Common myeloid progenitor, CD34-positive (primary cell): ENCODE data around the gene TTC27.

ENCODE experiments used
- CTCF ChIA-PET: fragments of 350-600 bp; sonication (Branson Sonifier 250); formaldehyde crosslinking; loops from one replicate; lab custom pipeline; 2021; ENCODE audit warnings: antibody characterized with exemption; lab: Charles Lee
- POLR2A ChIA-PET: fragments of 350-600 bp; sonication (Branson Sonifier 250); formaldehyde crosslinking; loops from one replicate; lab custom pipeline; 2021; ENCODE audit warnings: antibody characterized with exemption; lab: Charles Lee
- DNase-seq, 3 donors: peaks; one replicate each; pipeline versions ENCODE4 v3.0.0 to v3.0.0-alpha.2; 2013
- H3K27ac ChIP-seq, 2 experiments: 1 replicate in 1 of 2; 2 replicates in 1 of 2; pipeline ENCODE4 v1.7.0; 2013; ENCODE audit warnings: inconsistent platforms in 2 of 2, low read length in 2 of 2, mild to moderate bottlenecking in 2 of 2, low read depth in 1 of 2, moderate library complexity in 1 of 2; ENCODE audit not compliant: severe bottlenecking in 2 of 2, insufficient read depth in 1 of 2, poor library complexity in 1 of 2
- H3K27me3 ChIP-seq, 5 experiments: replicated peaks in 2 of 5; 1 replicate in 3 of 5; 2 replicates in 2 of 5; pipeline versions ENCODE4 v1.6.1 to v1.7.0; 2013; ENCODE audit warnings: low read length in 4 of 5, mild to moderate bottlenecking in 2 of 5, moderate library complexity in 2 of 5, inconsistent platforms in 1 of 5; ENCODE audit not compliant: insufficient read depth in 5 of 5, control insufficient read depth in 4 of 5
- H3K36me3 ChIP-seq, 4 experiments: 1 replicate in 2 of 4; 2 replicates in 2 of 4; pipeline versions ENCODE4 v1.6.1 to v1.7.0; 2013; ENCODE audit warnings: low read length in 3 of 4, control low read depth in 1 of 4, mild to moderate bottlenecking in 1 of 4; ENCODE audit not compliant: control insufficient read depth in 4 of 4, insufficient read depth in 4 of 4
- H3K4me1 ChIP-seq, 4 experiments: 1 replicate in 3 of 4; 2 replicates in 1 of 4; pipeline versions ENCODE4 v1.6.1 to v1.7.1; 2013; ENCODE audit warnings: low read length in 3 of 4, mild to moderate bottlenecking in 3 of 4, control low read depth in 1 of 4, inconsistent platforms in 1 of 4, moderate library complexity in 1 of 4; ENCODE audit not compliant: control insufficient read depth in 4 of 4, insufficient read depth in 4 of 4; ENCODE audit errors: control extremely low read depth in 1 of 4
- H3K4me3 ChIP-seq, 7 experiments: 1 replicate in 4 of 7; 2 replicates in 3 of 7; pipeline versions ENCODE4 v1.5.1 to v1.7.0; 2013; ENCODE audit warnings: mild to moderate bottlenecking in 7 of 7, low read length in 6 of 7, moderate library complexity in 6 of 7, inconsistent platforms in 2 of 7, low read depth in 2 of 7, control low read depth in 1 of 7; ENCODE audit not compliant: insufficient read depth in 4 of 7, control insufficient read depth in 1 of 7; ENCODE audit errors: extremely low read depth in 1 of 7
- H3K9me3 ChIP-seq, 5 experiments: 1 replicate in 4 of 5; 2 replicates in 1 of 5; pipeline versions ENCODE4 v1.6.1 to v1.7.1; 2013; ENCODE audit warnings: low read length in 4 of 5, mild to moderate bottlenecking in 2 of 5, inconsistent platforms in 1 of 5, low read depth in 1 of 5, moderate library complexity in 1 of 5; ENCODE audit not compliant: control insufficient read depth in 4 of 5, insufficient read depth in 2 of 5; ENCODE audit errors: control extremely low read depth in 1 of 5
- WGBS: methylation state at CpG from one replicate; pipeline ENCODE4 v1.1.5; 2013; ENCODE audit not compliant: insufficient coverage; 5-methylcytosine and 5-hydroxymethylcytosine counted together

Gene TTC27

GRCh38 chr2:32663864-32664263 is 36.0 kb downstream of the TTC27 start:
- Histone ChIP-seq H3K27ac (no peak overlapping the region), H3K36me3 (peaks cover 3 to 17% (median 3%) of the 10 kb centered on the region in 4 experiments), H3K4me3 (no peak overlapping the region), H3K27me3 (no peaks in the 10 kb centered on the region), H3K9me3 (no peaks in the 10 kb centered on the region), H3K4me1 (no peaks in the 10 kb centered on the region)
- POLR2A ChIA-PET = no interaction called here
- DNase-seq = no peak
- CTCF ChIA-PET = no interaction called here
- WGBS = 100% methylated on average over 1 of the region's 8 CpGs

- Histone ChIP-seq H3K9me3 (no peaks in the 10 kb centered on the region), H3K27ac (no peak overlapping the region), H3K36me3 (peaks cover 5 to 14% (median 7%) of the 10 kb centered on the region in 4 experiments), H3K4me1 (no peaks in the 10 kb centered on the region), H3K27me3 (no peaks in the 10 kb centered on the region), H3K4me3 (no peak overlapping the region)
- no peak for DNase-seq
- POLR2A ChIA-PET = no interaction called here
- CTCF ChIA-PET = interaction anchor here (1.1 kb wide), 1 partner anchor 38 kb away, joined by 3 read pairs; no protein-coding TSS in a partner anchor
- no CpG with 5 or more reads among the region's 1 CpG for WGBS
Observed at GRCh38 chr2:32666704-32667103, 38.9 kb downstream of the TTC27 start.

GRCh38 chr2:32668254-32668653 is 40.4 kb downstream of the TTC27 start:
- Histone ChIP-seq H3K4me1 (no peaks in the 10 kb centered on the region), H3K4me3 (no peak overlapping the region), H3K27me3 (no peaks in the 10 kb centered on the region), H3K9me3 (no peaks in the 10 kb centered on the region), H3K36me3 (peaks cover 7 to 15% (median 10%) of the 10 kb centered on the region in 4 experiments), H3K27ac (no peak overlapping the region)
- CTCF ChIA-PET = no interaction called here
- POLR2A ChIA-PET = no interaction called here
- WGBS = no CpG with 5 or more reads among the region's 1 CpG
- DNase-seq = no peak

DNA sequence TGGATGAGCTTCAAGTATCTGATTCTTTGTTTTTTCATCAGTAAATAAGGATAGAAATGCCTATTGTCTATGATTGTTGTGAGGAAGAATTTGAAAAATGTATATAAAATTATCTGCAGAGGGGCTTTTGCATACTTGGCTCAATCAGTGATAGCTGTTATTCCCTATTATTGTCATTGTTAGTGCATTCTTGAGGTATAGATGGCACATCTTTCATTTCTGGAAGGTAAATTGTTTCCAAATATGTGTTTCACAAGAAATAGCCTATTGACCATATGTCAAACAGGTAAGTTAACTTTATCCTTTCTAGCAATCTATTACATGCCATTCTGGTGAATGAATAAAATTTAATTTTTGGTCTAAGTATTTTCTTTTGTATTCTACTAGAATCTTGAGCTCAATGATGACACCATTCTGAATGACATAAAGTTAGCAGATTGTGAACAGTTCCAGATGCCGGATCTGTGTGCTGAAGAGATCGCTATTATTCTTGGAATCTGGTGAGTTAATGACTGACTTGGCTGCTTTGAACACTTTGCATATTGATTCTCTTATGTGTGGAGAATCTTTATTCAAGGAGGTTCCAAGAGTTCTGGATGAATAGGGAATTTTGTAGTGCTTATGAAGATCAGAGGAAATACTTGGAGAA is 44.2 kb downstream of the TTC27 start:
- peaks cover 7 to 21% (median 12%) of the 10 kb centered on the region in 4 experiments for H3K36me3 ChIP-seq
- H3K4me3 ChIP-seq = no peak overlapping the region
- CTCF ChIA-PET = interaction anchor here (1.1 to 1.7 kb wide), 2 partner anchors 21 to 101 kb away, joined by 3 to 5 read pairs; no protein-coding TSS in a partner anchor
- POLR2A ChIA-PET = interaction anchor here (1.0 kb wide), 1 partner anchor 21 kb away, joined by 4 read pairs; no protein-coding TSS in a partner anchor
- 100% methylated on average over 2 of the region's 2 CpGs for WGBS
- no peaks in the 10 kb centered on the region for H3K27me3 ChIP-seq
- no peaks in the 10 kb centered on the region for H3K9me3 ChIP-seq
- H3K4me1 ChIP-seq = no peaks in the 10 kb centered on the region
- no peak for DNase-seq
- no peak overlapping the region for H3K27ac ChIP-seq

DNA sequence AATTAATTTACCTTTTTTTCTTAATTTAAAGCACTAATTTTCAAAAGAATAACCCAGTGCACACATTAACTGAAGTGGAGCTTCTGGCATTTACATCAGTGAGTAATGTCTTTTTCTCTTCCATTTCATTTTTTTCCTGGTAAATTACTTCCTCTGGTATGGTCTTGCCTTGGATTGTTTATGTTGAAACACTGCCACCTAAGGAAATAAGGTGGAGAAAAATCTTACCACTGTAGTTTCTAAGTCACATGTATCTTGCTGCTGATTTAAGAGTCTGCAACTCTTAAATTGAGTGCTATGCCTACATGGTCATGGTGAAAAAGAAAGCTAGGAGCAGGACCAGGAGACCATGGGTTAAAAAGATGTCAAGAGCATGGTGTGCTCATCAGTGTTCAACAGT is 51.0 kb downstream of the TTC27 start:
- peaks cover 6 to 27% (median 12%) of the 10 kb centered on the region in 4 experiments for H3K36me3 ChIP-seq
- ChIA-PET POLR2A (interaction anchor here (0.6 kb wide), 1 partner anchor 8 kb away, joined by 4 read pairs; no protein-coding TSS in a partner anchor), CTCF (interaction anchor here (0.6 to 0.9 kb wide), 2 partner anchors 13 to 798 kb away, joined by 3 to 4 read pairs; partner anchors contain the start of gene RASGRP3)
- no peak for DNase-seq
- H3K27me3 ChIP-seq = no peaks in the 10 kb centered on the region
- H3K4me1 ChIP-seq = no peaks in the 10 kb centered on the region
- no peaks in the 10 kb centered on the region for H3K9me3 ChIP-seq
- H3K4me3 ChIP-seq = no peak overlapping the region
- H3K27ac ChIP-seq = no peak overlapping the region

DNA sequence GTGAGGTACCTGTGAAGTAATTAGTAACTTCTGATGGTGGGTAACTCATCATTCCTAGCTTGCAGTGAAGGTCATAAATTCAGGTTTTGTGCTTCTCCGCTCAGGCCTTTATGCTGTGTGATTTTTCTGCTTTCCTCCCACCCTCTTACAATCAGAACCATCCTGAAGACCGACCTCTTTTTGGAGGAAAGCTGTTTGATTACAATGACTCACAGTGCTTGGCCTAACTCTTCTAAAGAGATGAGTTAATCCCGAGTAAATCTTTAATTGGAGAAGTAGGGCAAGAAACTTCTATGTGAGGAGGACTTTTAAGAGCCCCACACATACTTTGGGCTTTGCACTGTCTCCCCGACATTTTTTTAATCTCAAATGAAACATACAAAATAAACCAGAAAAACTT is 53.1 kb downstream of the TTC27 start:
- 80% methylated on average over 1 of the region's 4 CpGs for WGBS
- peaks cover 2 to 19% (median 11%) of the 10 kb centered on the region in 4 experiments for H3K36me3 ChIP-seq
- CTCF ChIA-PET = no interaction called here
- no peak for DNase-seq
- no peak overlapping the region for H3K4me3 ChIP-seq
- H3K27ac ChIP-seq = no peak overlapping the region
- POLR2A ChIA-PET = no interaction called here
- H3K4me1 ChIP-seq = no peaks in the 10 kb centered on the region
- H3K9me3 ChIP-seq = no peaks in the 10 kb centered on the region
- H3K27me3 ChIP-seq = no peaks in the 10 kb centered on the region

DNA sequence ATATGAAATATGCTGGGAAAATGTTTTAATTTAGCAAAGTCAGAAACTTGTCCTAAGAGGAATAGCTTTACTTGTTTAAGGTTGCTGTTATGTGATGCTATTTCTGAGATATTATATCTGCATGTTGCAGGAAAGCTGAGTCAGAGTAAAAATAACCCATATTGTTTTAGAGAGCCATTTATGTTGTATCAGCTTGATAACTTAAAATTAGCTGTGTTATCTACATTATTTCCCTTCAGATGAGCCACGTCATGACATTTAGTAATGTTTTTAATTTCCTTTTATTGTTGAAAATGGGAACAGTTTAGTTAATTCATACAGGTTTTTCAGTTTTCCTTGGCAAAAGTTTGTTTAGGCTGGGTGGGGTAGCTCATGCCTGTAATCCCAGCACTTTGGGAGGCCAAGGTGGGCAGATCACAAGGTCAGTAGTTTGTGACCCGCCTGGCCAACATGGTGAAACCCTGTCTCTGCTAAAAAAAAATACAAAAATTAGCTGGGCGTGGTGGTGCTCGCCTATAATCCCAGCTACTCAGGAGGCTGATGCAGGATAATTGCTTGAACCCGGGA is 55.8 kb downstream of the TTC27 start:
- CTCF ChIA-PET = interaction anchor here (0.5 kb wide), 1 partner anchor 216 kb away, joined by 3 read pairs; no protein-coding TSS in a partner anchor

More for the DNA sequence above, 55.8 kb downstream of the TTC27 start:
- Histone ChIP-seq H3K27me3 (no peaks in the 10 kb centered on the region), H3K4me3 (no peak overlapping the region), H3K4me1 (no peaks in the 10 kb centered on the region), H3K27ac (no peak overlapping the region), H3K36me3 (peaks cover 0 to 16% (median 11%) of the 10 kb centered on the region in 4 experiments), H3K9me3 (no peaks in the 10 kb centered on the region)
- POLR2A ChIA-PET = no interaction called here
- 99% methylated on average over 4 of the region's 5 CpGs for WGBS
- DNase-seq = peak; percentile 4 to 17 (median 6)
